Lung (tissue), 12 donors: ENCODE results near the gene ANKRD29. TPM values are rescaled to one million over a fixed set of nuclear protein-coding genes. Genes with fewer than 3 reads are reported as not detected.
A peak's percentile ranks its signal among the peaks of the same experiment; 100 is the strongest.

Source experiments
- ATAC-seq: fragments of 200-7000 bp; cut with Tn5 transposase; one replicate; pipeline ENCODE4 v1.9.1; 2020; ENCODE audit warnings: moderate number of reproducible peaks; ENCODE audit not compliant: insufficient read depth, low FRiP score
- DNase-seq, 3 donors: peaks; one replicate each; pipeline ENCODE4 v3.0.0-alpha.2; 2013 to 2017
- H3K27ac ChIP-seq, 2 donors: one replicate each; pipeline ENCODE4 v1.5.1; 2013; ENCODE audit warnings: mild to moderate bottlenecking in 2 of 2, moderate library complexity in 2 of 2, control low read depth in 1 of 2, inconsistent platforms in 1 of 2, low read depth in 1 of 2, low read length in 1 of 2
- H3K27me3 ChIP-seq, 3 donors: one replicate each; pipeline ENCODE4 v1.5.1; 2013; ENCODE audit warnings: low read length in 2 of 3; ENCODE audit not compliant: control insufficient read depth in 3 of 3, insufficient read depth in 3 of 3
- H3K36me3 ChIP-seq, 4 donors: one replicate each; pipeline ENCODE4 v1.5.1; 2013; ENCODE audit warnings: low read length in 4 of 4, mild to moderate bottlenecking in 1 of 4, moderate library complexity in 1 of 4; ENCODE audit not compliant: control insufficient read depth in 4 of 4, insufficient read depth in 4 of 4
- H3K4me1 ChIP-seq, 5 donors: one replicate each; pipeline ENCODE4 v1.5.1; 2013; ENCODE audit warnings: low read length in 5 of 5, mild to moderate bottlenecking in 2 of 5, moderate library complexity in 1 of 5; ENCODE audit not compliant: control insufficient read depth in 5 of 5, insufficient read depth in 5 of 5
- H3K4me3 ChIP-seq: one replicate; pipeline ENCODE4 v1.5.1; 2013; ENCODE audit warnings: mild to moderate bottlenecking, control low read depth, moderate library complexity
- H3K9ac ChIP-seq, 2 donors: one replicate each; pipeline ENCODE4 v1.5.1; 2013; ENCODE audit warnings: low read length in 2 of 2, control low read depth in 1 of 2; ENCODE audit not compliant: insufficient read depth in 1 of 2
- H3K9me3 ChIP-seq, 4 donors: one replicate each; pipeline ENCODE4 v1.5.1; 2013; ENCODE audit warnings: low read length in 3 of 4, mild to moderate bottlenecking in 1 of 4, moderate library complexity in 1 of 4; ENCODE audit not compliant: control insufficient read depth in 4 of 4, insufficient read depth in 3 of 4
- WGBS, 2 donors: extraction: QIAGEN DNeasy Blood & Tissue Kit; methylation state at CpG; one replicate each; pipeline ENCODE4 v1.1.7; 2013; 5-methylcytosine and 5-hydroxymethylcytosine counted together
- polyA plus RNA-seq, 2 donors: library from polyadenylated mRNA; stranded (reverse); fragments of 200-250 nt; gene quantifications; one replicate each; pipeline ENCODE4 v1.2.1, GENCODE V29; 2013
- total RNA-seq, 2 donors: library from RNA; depleted of rRNA in 1 of 2; stranded (reverse); fragments of >200 nt in 1 of 2; gene quantifications; one replicate each; pipeline ENCODE4 v1.2.1, GENCODE V29; 2014 to 2021
- TF ChIP-seq, protein P1 (sequence below): IDR thresholded peaks from 2 replicates; pipeline ENCODE4 v1.5.1; 2012; ENCODE audit warnings: mild to moderate bottlenecking; ENCODE audit errors: control extremely low read depth, extremely low read depth
- donor health status: control.
- donor health status: control.
- donor health status: Bipolar disorder and iron deficiency.
- donor health status: healthy.
- donor health status: DM: yes; HTN: yes; CAD: no.

Gene ANKRD29
- total and polyA plus RNA-seq, 4 donors = 12.5 to 60.9 (median 43.0) TPM

DNA sequence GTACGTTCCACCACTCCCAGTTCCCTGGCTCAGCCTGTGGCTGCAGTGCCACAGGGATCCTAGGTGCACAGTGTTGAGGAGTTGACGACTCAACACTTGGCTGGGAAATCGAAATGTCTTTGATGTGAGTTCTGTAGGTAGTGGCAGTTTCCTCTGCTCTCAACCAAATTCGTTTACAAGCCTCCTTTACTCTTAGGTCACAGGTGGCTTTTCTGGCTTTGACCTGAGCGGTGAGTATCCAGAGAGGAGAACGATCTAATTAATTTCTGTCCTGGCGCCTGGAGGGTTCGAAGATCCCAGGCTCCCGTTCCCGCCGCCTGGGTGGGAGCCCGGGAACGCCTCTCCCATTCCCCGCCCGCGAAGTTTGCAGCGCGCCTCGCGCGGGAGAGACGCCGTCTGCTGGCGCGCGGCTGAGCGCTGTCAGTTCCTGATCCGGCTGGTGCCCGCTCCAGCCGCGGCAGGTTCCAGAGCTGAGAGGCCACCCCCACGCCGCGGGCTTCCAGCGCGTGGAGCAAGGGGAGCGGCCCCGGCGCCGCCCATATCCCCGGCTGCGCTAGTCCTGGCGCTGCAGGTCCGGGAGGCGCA, 26.4 kb upstream of the ANKRD29 start, which contains the start of gene LAMA3:
Gene LAMA3 (plus strand): TSS at position 423 of the 585 bp plus-strand sequence. CDS start 231 bp downstream, outside the sequence.
- H3K9ac ChIP-seq = no peak within 1 kb of the TSS
- peaks cover 0 to 3% (median 0%) of the 10 kb centered on the region in 4 donors for H3K9me3 ChIP-seq
- peak; percentile 89 for ATAC-seq
- peaks cover 0 to 39% (median 33%) of the 10 kb centered on the region in 3 donors for H3K27me3 ChIP-seq
- H3K4me3 ChIP-seq = peak within 1 kb of the TSS; percentile 50
- peaks cover 0 to 3% (median 0%) of the 10 kb centered on the region in 5 donors for H3K4me1 ChIP-seq
- WGBS, 2 donors = 1% methylated on average over 45 of the region's 45 CpGs
- peak within 1 kb of the TSS in 1 of 2 donors; percentile 63 for H3K27ac ChIP-seq
- TF ChIP-seq, protein P1, sequence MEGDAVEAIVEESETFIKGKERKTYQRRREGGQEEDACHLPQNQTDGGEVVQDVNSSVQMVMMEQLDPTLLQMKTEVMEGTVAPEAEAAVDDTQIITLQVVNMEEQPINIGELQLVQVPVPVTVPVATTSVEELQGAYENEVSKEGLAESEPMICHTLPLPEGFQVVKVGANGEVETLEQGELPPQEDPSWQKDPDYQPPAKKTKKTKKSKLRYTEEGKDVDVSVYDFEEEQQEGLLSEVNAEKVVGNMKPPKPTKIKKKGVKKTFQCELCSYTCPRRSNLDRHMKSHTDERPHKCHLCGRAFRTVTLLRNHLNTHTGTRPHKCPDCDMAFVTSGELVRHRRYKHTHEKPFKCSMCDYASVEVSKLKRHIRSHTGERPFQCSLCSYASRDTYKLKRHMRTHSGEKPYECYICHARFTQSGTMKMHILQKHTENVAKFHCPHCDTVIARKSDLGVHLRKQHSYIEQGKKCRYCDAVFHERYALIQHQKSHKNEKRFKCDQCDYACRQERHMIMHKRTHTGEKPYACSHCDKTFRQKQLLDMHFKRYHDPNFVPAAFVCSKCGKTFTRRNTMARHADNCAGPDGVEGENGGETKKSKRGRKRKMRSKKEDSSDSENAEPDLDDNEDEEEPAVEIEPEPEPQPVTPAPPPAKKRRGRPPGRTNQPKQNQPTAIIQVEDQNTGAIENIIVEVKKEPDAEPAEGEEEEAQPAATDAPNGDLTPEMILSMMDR = no peak
- DNase-seq = peak; percentile 27 to 67 (median 58)
- no peaks in the 10 kb centered on the region for H3K36me3 ChIP-seq

DNA sequence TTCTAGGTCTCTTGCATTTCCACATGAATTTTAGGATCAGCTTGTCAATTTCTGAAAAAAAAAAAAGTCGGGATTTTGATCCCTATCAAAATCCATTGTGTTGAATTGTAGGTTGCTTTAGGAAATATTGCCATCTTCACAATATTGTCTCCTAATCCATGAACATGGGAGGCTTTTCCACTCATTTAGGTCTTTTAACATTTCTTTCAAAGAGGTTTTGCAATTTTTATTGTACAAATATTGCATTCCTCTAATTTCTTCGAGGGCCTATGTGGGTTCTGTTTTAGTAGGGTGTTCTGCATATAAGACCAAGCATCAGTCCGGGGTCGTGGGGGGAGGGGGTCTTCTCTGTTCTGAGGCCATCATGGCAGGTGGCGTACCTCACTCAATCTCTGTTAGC, 25.8 kb upstream of the ANKRD29 start:
- 48 to 62% methylated on average over 5 of the region's 5 CpGs for WGBS, 2 donors
- no peaks in the 10 kb centered on the region for H3K36me3 ChIP-seq
- H3K9me3 ChIP-seq = peaks cover 0 to 3% (median 0%) of the 10 kb centered on the region in 4 donors
- no peak for ATAC-seq
- H3K4me3 ChIP-seq = no peak overlapping the region
- H3K27me3 ChIP-seq = peaks cover 0 to 38% (median 33%) of the 10 kb centered on the region in 3 donors
- H3K27ac ChIP-seq = no peak overlapping the region
- DNase-seq = no peak
- H3K4me1 ChIP-seq = peaks cover 0 to 3% (median 0%) of the 10 kb centered on the region in 5 donors
- TF ChIP-seq, protein P1 = no peak
- H3K9ac ChIP-seq = no peak overlapping the region

DNA sequence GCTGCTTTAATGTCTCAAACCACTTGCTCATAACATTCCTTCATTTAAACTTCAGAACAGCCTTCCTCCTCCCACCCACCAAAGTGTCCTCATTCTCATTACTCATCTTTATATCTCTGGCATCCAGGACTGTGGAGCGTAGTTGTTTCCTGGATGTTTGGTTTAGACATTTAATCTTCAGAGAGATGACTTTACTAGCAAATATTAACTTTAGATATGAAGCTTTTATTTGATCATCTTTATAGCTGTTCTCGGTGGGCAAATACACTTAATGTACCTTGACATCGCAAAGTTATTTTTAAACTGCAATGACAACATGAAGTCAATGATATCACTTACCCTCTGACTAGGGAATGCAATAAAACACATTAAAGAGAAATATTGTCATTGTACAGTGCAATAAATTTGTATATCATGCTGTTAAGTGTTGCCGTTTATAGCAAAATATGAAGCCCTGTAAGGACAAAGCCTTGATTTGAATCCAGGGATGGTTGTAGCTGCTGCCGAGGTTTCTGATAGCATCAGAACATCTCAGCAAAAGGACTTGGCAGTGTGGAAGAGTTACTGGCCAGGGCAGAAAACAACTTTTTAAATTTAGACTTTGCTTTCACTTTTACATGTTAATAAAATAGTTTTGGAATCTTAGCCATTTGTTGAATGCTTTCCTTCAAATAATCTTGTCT, 21.9 kb upstream of the ANKRD29 start:
- DNase-seq (no peak), ATAC-seq (no peak)
- H3K4me1 ChIP-seq = peaks cover 0 to 3% (median 0%) of the 10 kb centered on the region in 5 donors
- whole genome bisulfite sequencing, 2 donors = 47 to 73% methylated on average over 5 of the region's 5 CpGs
- H3K27me3 ChIP-seq = peaks cover 0 to 27% (median 21%) of the 10 kb centered on the region in 3 donors
- no peaks in the 10 kb centered on the region for H3K36me3 ChIP-seq
- no peak overlapping the region for H3K27ac ChIP-seq
- TF ChIP-seq, protein P1 = no peak
- H3K4me3 ChIP-seq = no peak overlapping the region
- no peaks in the 10 kb centered on the region for H3K9me3 ChIP-seq
- no peak overlapping the region for H3K9ac ChIP-seq
